ENCODE measurements around the gene PIEZO2.

The PIEZO2 gene

GRCh38 chr18:10785798-10786197 lies 363.6 kb downstream of the PIEZO2 start:
- no peak for FAIRE-seq
- TF ChIP-seq POLR2A (IDR thresholded peaks at IDR 0.05; ENCODE audit: low read depth, low read length), result no peak
- no peak for TF ChIP-seq TAF1 (IDR thresholded peaks at IDR 0.05; ENCODE audit: borderline replicate concordance, low read depth, low read length)
- no peak for TF ChIP-seq POLR2AphosphoS5 (IDR thresholded peaks at IDR 0.05; ENCODE audit: low read depth, low read length)
- no peak for DNase-seq (ENCODE audit: insufficient read length)

- TF ChIP-seq TAF1 (IDR thresholded peaks at IDR 0.05; ENCODE audit: borderline replicate concordance, low read depth, low read length), result no peak
- no peak for TF ChIP-seq POLR2A (IDR thresholded peaks at IDR 0.05; ENCODE audit: low read depth, low read length)
- no peak for TF ChIP-seq POLR2AphosphoS5 (IDR thresholded peaks at IDR 0.05; ENCODE audit: low read depth, low read length)
- DNase-seq (ENCODE audit: insufficient read length), result no peak
- no peak for FAIRE-seq
These were observed 364.7 kb downstream of the PIEZO2 start for GRCh38 chr18:10784596-10785202.

DNA sequence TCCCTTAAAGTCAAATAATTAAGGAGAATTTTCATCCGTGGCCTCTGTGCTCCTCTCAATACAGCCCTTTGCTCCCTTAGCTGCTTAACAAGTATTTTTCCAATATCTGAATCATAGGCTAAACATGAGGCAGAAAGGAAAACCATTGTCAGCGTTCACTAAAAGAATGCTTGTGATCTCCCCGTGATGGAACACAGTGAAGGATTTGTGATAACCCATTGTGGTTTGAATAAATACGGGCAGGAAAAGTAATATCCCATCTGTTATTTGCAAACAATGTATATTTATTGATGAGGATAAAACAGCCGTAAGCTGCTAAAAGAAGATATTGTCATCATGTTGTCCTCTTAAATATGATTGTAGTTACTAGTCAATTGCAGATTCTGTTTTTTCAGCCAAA lies 365.4 kb downstream of the PIEZO2 start:
- TF ChIP-seq TAF1 (IDR thresholded peaks at IDR 0.05; ENCODE audit: borderline replicate concordance, low read depth, low read length), result no peak
- TF ChIP-seq POLR2A (IDR thresholded peaks at IDR 0.05; ENCODE audit: low read depth, low read length), result no peak
- no peak for TF ChIP-seq POLR2AphosphoS5 (IDR thresholded peaks at IDR 0.05; ENCODE audit: low read depth, low read length)
- DNase-seq (ENCODE audit: insufficient read length), result no peak
- no peak for FAIRE-seq

DNA sequence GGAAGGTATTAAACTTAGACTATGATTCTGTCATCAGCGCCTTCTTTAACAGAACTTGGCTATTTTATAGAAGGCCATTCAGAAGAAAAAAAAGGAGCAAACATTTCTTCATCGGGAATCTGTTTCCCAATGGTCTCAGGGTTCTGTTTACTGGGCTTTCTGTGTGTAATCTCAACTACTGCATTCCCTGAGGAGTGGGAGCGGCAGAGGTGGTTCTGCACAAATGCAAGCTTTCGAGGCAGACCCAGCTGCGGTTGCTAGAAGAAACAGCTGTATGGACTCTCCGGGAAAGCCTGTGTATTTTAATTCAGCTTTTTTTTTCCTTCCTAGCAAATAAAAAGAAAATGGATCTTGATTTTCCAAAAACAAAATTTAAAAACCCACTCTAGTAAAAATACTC lies 372.9 kb downstream of the PIEZO2 start:
- FAIRE-seq (peak; percentile 56), DNase-seq (ENCODE audit: insufficient read length) (no peak)
- no peak for TF ChIP-seq POLR2A (IDR thresholded peaks at IDR 0.05; ENCODE audit: low read depth, low read length)
- TF ChIP-seq POLR2AphosphoS5 (IDR thresholded peaks at IDR 0.05; ENCODE audit: low read depth, low read length), result no peak
- no peak for TF ChIP-seq TAF1 (IDR thresholded peaks at IDR 0.05; ENCODE audit: borderline replicate concordance, low read depth, low read length)

DNA sequence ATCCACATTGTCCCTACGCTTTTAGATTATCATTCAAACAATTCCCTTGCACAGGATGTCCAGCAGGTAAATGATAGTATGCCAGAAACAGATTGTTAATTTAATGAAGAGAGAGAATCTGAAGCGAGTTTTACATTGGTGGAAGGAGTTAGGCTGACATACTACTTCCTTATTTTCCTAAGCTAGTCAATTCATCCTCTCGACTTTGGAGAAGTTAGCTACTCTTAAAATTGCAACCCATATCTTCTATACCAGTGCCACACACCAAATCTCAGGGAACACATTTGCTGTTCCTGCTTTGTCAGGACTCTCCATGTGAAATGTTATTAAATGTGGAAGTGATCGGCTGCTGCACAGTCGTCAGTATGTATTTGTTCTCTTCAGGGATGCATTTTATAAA lies 374.3 kb downstream of the PIEZO2 start:
- DNase-seq (ENCODE audit: insufficient read length), result no peak
- FAIRE-seq, result no peak
- no peak for TF ChIP-seq POLR2A (IDR thresholded peaks at IDR 0.05; ENCODE audit: low read depth, low read length)
- no peak for TF ChIP-seq TAF1 (IDR thresholded peaks at IDR 0.05; ENCODE audit: borderline replicate concordance, low read depth, low read length)
- no peak for TF ChIP-seq POLR2AphosphoS5 (IDR thresholded peaks at IDR 0.05; ENCODE audit: low read depth, low read length)

DNA sequence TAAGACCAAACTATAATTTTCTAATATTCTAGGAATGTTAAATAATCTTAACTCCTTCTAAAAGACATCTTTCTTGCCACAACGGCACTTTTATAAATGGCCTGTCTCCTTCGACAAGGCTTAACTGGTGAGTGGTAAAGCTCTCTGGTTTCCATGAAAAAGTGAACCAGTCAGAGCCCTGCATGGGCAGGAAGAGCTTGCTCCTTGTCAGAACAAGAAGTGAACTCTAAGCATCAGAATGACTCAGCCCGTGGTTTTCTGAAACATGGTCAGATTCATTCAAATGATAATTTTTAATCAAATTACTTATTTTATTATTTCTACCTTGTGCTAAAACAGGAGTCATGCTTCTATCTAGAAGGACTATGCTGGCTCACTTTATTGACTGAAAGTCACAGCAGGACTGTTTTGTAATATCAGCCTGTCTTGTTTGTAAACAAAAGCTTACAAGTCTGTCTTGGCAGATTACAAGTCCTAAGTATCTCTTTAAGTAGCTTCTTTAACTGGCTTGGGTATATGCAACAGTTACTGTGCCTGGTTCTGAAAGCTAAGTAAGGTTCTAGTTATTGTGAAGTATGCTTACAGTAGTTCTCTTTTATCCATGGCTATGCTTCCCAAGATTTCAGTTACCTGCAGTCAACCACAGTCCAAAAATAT lies 378.2 kb downstream of the PIEZO2 start:
- FAIRE-seq (no peak), DNase-seq (ENCODE audit: insufficient read length) (peak; percentile 13)
- TF ChIP-seq POLR2A (IDR thresholded peaks at IDR 0.05; ENCODE audit: low read depth, low read length) (no peak), POLR2AphosphoS5 (IDR thresholded peaks at IDR 0.05; ENCODE audit: low read depth, low read length) (no peak), TAF1 (IDR thresholded peaks at IDR 0.05; ENCODE audit: borderline replicate concordance, low read depth, low read length) (no peak)

- TF ChIP-seq POLR2AphosphoS5 (IDR thresholded peaks at IDR 0.05; ENCODE audit: low read depth, low read length) (no peak), TAF1 (IDR thresholded peaks at IDR 0.05; ENCODE audit: borderline replicate concordance, low read depth, low read length) (no peak), POLR2A (IDR thresholded peaks at IDR 0.05; ENCODE audit: low read depth, low read length) (no peak)
- FAIRE-seq, result no peak
- DNase-seq (ENCODE audit: insufficient read length), result no peak
These were observed 379.1 kb downstream of the PIEZO2 start for GRCh38 chr18:10770264-10770663.

GRCh38 chr18:10768221-10768620 lies 381.1 kb downstream of the PIEZO2 start:
- no peak for TF ChIP-seq POLR2AphosphoS5 (IDR thresholded peaks at IDR 0.05; ENCODE audit: low read depth, low read length)
- no peak for TF ChIP-seq TAF1 (IDR thresholded peaks at IDR 0.05; ENCODE audit: borderline replicate concordance, low read depth, low read length)
- no peak for TF ChIP-seq POLR2A (IDR thresholded peaks at IDR 0.05; ENCODE audit: low read depth, low read length)
- no peak for DNase-seq (ENCODE audit: insufficient read length)
- no peak for FAIRE-seq

GRCh38 chr18:10767658-10768057 lies 381.7 kb downstream of the PIEZO2 start:
- FAIRE-seq, result no peak

DNA sequence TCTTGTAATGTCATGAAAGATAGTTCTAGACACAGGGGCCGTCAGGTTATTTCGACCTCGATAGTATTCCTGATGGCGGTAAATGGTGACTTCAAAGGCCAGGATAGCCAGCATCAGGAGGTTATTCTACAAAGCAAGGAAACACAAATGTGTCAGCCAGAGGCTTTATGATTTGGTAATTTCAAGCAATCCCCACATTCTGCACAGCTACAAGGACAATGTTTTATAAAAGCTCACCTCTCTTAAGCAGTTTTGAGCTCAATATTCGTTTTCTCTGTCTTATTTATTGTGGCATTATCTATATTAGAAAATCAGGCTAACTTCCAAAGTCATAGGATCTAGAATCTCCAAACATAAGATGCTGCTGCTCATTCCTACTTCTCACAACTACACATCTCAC lies 388.4 kb downstream of the PIEZO2 start:
- TF ChIP-seq TAF1 (IDR thresholded peaks at IDR 0.05; ENCODE audit: borderline replicate concordance, low read depth, low read length) (no peak), POLR2AphosphoS5 (IDR thresholded peaks at IDR 0.05; ENCODE audit: low read depth, low read length) (no peak), POLR2A (IDR thresholded peaks at IDR 0.05; ENCODE audit: low read depth, low read length) (no peak)
- DNase-seq (ENCODE audit: insufficient read length) (no peak), FAIRE-seq (no peak)

More at GRCh38 chr18:10767658-10768057, 381.7 kb downstream of the PIEZO2 start:
- no peak for DNase-seq (ENCODE audit: insufficient read length)
- TF ChIP-seq POLR2AphosphoS5 (IDR thresholded peaks at IDR 0.05; ENCODE audit: low read depth, low read length) (no peak), TAF1 (IDR thresholded peaks at IDR 0.05; ENCODE audit: borderline replicate concordance, low read depth, low read length) (no peak), POLR2A (IDR thresholded peaks at IDR 0.05; ENCODE audit: low read depth, low read length) (no peak)

- DNase-seq (ENCODE audit: insufficient read length) (no peak), FAIRE-seq (no peak)
- TF ChIP-seq TAF1 (IDR thresholded peaks at IDR 0.05; ENCODE audit: borderline replicate concordance, low read depth, low read length), result no peak
These were observed 390.1 kb downstream of the PIEZO2 start for GRCh38 chr18:10759241-10759640.

DNA sequence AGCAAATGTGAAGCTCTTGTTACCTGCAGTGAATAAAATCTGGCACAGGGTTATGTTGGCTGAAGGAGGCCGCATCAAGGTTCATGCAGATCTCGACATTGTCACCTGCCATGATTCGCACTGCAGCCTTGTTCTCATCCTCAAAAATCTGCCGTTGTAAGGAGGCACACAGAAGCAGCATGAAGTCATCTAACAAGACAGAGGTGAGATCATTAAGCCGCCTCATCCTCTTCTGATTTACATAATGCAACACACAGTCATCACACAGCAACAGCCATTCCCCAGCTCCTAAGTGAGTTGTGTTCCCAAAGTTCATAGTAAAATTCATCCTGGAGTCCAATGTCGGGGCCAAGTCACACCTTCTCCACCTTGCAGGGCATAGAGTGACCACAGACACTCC lies 391.4 kb downstream of the PIEZO2 start:
- TF ChIP-seq POLR2A (IDR thresholded peaks at IDR 0.05; ENCODE audit: low read depth, low read length), result no peak
- no peak for TF ChIP-seq POLR2AphosphoS5 (IDR thresholded peaks at IDR 0.05; ENCODE audit: low read depth, low read length)
- TF ChIP-seq TAF1 (IDR thresholded peaks at IDR 0.05; ENCODE audit: borderline replicate concordance, low read depth, low read length), result no peak
- FAIRE-seq, result no peak

More for the DNA sequence above, 391.4 kb downstream of the PIEZO2 start:
- no peak for DNase-seq (ENCODE audit: insufficient read length)

Data from GM12892 (cell line).